GM12878 (cell line): Measurements from ENCODE around the gene BORCS6. TPM values are rescaled to one million over a fixed set of nuclear protein-coding genes. Genes with fewer than 3 reads are reported as not detected.

Experiments
- ASH2L ChIP-seq: fragments of 300-600, 200-600 bp; sonication (generic); IDR thresholded peaks from 2 replicates; pipeline ENCODE4 v1.6.1; 2017; ENCODE audit warnings: low read depth, mild to moderate bottlenecking, borderline replicate concordance
- BMI1 ChIP-seq: fragments of 450-650 bp; IDR thresholded peaks from 2 replicates; pipeline ENCODE4 v1.6.1; 2016; ENCODE audit warnings: mild to moderate bottlenecking, moderate library complexity, borderline replicate concordance
- BRCA1 ChIP-seq: IDR thresholded peaks from 2 replicates; pipeline ENCODE4 v1.6.1; 2011; ENCODE audit warnings: low read depth, low read length, improper control_type of control experiment
- EP300 ChIP-seq, 2 experiments: fragments of 150-350 bp in 1 of 2; IDR thresholded peaks; 2 replicates each; pipeline ENCODE4 v1.6.1; 2011 to 2012; ENCODE audit warnings: low read depth in 2 of 2, low read length in 2 of 2, borderline replicate concordance in 1 of 2, improper control_type of control experiment in 1 of 2, inconsistent platforms in 1 of 2; ENCODE audit not compliant: control insufficient read depth in 1 of 2
- LARP7 ChIP-seq: fragments of 450-650 bp; IDR thresholded peaks from 2 replicates; pipeline ENCODE4 v1.6.1; 2017; ENCODE audit warnings: mild to moderate bottlenecking
- RUNX3 ChIP-seq: IDR thresholded peaks from 2 replicates; pipeline ENCODE4 v1.6.1; 2012; ENCODE audit warnings: low read length, inconsistent platforms
- polyA plus RNA-seq, 11 experiments: library from polyadenylated mRNA; depleted of rRNA in 4 of 11; unstranded in 6 of 11; stranded (reverse) in 5 of 11; fragments of >200 nt; fragmentation: Nextera tagmentation in 4 of 11; fragmentation: Illumina TruSeq in 1 of 11; extraction: Ambion mirVana in 4 of 11; extraction: Trizol in 1 of 11; gene quantifications; 1 replicate in 1 of 11; 2 replicates in 10 of 11; pipeline versions ENCODE4 v1.2.1 to v1.2.3, GENCODE V29; 2011 to 2016; ENCODE audit warnings: inconsistent platforms in 2 of 11, missing spikeins in 2 of 11, low read depth in 1 of 11
- total RNA-seq, 4 experiments: library from RNA; depleted of rRNA in 3 of 4; stranded (reverse); fragments of >200 nt in 3 of 4; fragmentation: Illumina TruSeq in 1 of 4; extraction: Trizol in 1 of 4; gene quantifications; 2 replicates each; pipeline versions ENCODE4 v1.2.1 to v1.2.3, GENCODE V29; 2013 to 2021
- TF ChIP-seq, protein P1 (sequence below): fragments of 450-650 bp; IDR thresholded peaks from 2 replicates; pipeline ENCODE4 v1.6.1; 2017; ENCODE audit warnings: antibody characterized with exemption, mild to moderate bottlenecking, moderate library complexity
- TF ChIP-seq, protein P2 (sequence below): IDR thresholded peaks from 2 replicates; pipeline ENCODE4 v1.6.1; 2011; ENCODE audit warnings: mild to moderate bottlenecking, low read depth, low read length, moderate library complexity; ENCODE audit not compliant: insufficient replicate concordance
- TF ChIP-seq, protein P3 (sequence below): IDR thresholded peaks from 2 replicates; pipeline ENCODE4 v1.6.1; 2011; ENCODE audit warnings: borderline replicate concordance, low read depth, mild to moderate bottlenecking, moderate library complexity, mixed read lengths, low read length; ENCODE audit not compliant: insufficient read depth; ENCODE audit errors: extremely low read length
- TF ChIP-seq, protein P4 (sequence below): IDR thresholded peaks from 2 replicates; pipeline ENCODE4 v1.6.1; 2012; ENCODE audit warnings: low read depth, low read length, improper control_type of control experiment

Gene BORCS6
- total and polyA plus RNA-seq, 10 of the 15 experiments (the other 5 are each of a cell fraction or from before 2014, with no cell fraction given), result 0.37 to 14.1 (median 6.7) TPM

DNA sequence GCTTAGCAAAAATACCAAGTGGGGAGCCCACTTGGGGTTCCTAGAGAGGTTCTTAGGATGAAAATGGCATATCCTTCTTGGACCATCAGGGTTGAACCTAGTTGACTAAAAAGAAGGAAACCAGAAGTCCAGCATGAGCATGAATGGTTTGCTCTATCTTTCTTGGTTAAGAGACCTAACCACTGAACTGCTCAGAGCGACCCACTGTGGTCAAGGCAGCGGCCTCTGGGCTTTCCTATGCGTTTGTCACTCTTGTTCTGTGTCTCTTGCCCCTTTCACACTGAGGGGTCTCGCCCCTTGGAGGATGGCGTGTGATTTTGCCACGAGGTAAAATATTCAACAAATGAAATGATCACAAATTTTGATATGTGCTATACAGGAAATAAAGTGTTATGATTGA lies 526 bp upstream of the BORCS6 start (continued):
- TF ChIP-seq, protein P1, sequence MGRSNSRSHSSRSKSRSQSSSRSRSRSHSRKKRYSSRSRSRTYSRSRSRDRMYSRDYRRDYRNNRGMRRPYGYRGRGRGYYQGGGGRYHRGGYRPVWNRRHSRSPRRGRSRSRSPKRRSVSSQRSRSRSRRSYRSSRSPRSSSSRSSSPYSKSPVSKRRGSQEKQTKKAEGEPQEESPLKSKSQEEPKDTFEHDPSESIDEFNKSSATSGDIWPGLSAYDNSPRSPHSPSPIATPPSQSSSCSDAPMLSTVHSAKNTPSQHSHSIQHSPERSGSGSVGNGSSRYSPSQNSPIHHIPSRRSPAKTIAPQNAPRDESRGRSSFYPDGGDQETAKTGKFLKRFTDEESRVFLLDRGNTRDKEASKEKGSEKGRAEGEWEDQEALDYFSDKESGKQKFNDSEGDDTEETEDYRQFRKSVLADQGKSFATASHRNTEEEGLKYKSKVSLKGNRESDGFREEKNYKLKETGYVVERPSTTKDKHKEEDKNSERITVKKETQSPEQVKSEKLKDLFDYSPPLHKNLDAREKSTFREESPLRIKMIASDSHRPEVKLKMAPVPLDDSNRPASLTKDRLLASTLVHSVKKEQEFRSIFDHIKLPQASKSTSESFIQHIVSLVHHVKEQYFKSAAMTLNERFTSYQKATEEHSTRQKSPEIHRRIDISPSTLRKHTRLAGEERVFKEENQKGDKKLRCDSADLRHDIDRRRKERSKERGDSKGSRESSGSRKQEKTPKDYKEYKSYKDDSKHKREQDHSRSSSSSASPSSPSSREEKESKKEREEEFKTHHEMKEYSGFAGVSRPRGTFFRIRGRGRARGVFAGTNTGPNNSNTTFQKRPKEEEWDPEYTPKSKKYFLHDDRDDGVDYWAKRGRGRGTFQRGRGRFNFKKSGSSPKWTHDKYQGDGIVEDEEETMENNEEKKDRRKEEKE, result no peak
- no peak for TF ChIP-seq BRCA1
- TF ChIP-seq, protein P2, sequence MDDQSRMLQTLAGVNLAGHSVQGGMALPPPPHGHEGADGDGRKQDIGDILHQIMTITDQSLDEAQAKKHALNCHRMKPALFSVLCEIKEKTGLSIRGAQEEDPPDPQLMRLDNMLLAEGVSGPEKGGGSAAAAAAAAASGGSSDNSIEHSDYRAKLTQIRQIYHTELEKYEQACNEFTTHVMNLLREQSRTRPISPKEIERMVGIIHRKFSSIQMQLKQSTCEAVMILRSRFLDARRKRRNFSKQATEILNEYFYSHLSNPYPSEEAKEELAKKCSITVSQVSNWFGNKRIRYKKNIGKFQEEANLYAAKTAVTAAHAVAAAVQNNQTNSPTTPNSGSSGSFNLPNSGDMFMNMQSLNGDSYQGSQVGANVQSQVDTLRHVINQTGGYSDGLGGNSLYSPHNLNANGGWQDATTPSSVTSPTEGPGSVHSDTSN, result no peak
- no peak for TF ChIP-seq ASH2L
- TF ChIP-seq, protein P3, sequence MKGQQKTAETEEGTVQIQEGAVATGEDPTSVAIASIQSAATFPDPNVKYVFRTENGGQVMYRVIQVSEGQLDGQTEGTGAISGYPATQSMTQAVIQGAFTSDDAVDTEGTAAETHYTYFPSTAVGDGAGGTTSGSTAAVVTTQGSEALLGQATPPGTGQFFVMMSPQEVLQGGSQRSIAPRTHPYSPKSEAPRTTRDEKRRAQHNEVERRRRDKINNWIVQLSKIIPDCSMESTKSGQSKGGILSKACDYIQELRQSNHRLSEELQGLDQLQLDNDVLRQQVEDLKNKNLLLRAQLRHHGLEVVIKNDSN, result no peak
- peak; percentile 60 for TF ChIP-seq RUNX3
- peak in 1 of 2 experiments; percentile 19; a peak in 1 of 4 replicates for TF ChIP-seq EP300 (IDR thresholded peaks at IDR 0.05; ENCODE audit: borderline replicate concordance in 1 of 2, control insufficient read depth in 1 of 2, low read depth in 2 of 2, low read length in 2 of 2)
- TF ChIP-seq BMI1, result no peak
- TF ChIP-seq, protein P4, sequence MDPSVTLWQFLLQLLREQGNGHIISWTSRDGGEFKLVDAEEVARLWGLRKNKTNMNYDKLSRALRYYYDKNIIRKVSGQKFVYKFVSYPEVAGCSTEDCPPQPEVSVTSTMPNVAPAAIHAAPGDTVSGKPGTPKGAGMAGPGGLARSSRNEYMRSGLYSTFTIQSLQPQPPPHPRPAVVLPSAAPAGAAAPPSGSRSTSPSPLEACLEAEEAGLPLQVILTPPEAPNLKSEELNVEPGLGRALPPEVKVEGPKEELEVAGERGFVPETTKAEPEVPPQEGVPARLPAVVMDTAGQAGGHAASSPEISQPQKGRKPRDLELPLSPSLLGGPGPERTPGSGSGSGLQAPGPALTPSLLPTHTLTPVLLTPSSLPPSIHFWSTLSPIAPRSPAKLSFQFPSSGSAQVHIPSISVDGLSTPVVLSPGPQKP, result no peak
- TF ChIP-seq LARP7, result no peak
